ENCODE results near the gene PCSK5. TPM values are rescaled to one million over a fixed set of nuclear protein-coding genes. Genes with fewer than 3 reads are reported as not detected.
A peak's percentile ranks its signal among the peaks of the same experiment; 100 is the strongest.

The PCSK5 gene
- total RNA-seq, 4 donors from 2014 or later, result 9.6 to 41.8 (median 15.1) TPM

GRCh38 chr9:75885652-75886051, 4.8 kb upstream of the PCSK5 start:
- H3K36me3 ChIP-seq, result no peaks in the 10 kb centered on the region
- H3K27me3 ChIP-seq, result no peaks in the 10 kb centered on the region
- H3K9me3 ChIP-seq, result no peaks in the 10 kb centered on the region
- no peak overlapping the region for H3K27ac ChIP-seq
- H3K4me3 ChIP-seq (replicated peaks in 1 of 3), result no peak overlapping the region
- WGBS, 2 donors, result 81 to 92% methylated on average over 5 of the region's 5 CpGs
- DNase-seq, result no peak
- intact Hi-C loops (cut with DNase I), result no loop called here
- TF ChIP-seq POLR2A (IDR thresholded peaks at IDR 0.05) (no peak), CTCF (IDR thresholded peaks at IDR 0.05) (no peak)
- peaks cover 0 to 5% of the 10 kb centered on the region in 2 donors for H3K4me1 ChIP-seq

- Histone ChIP-seq H3K9me3 (no peaks in the 10 kb centered on the region), H3K36me3 (no peaks in the 10 kb centered on the region), H3K27me3 (no peaks in the 10 kb centered on the region), H3K4me3 (replicated peaks in 1 of 3) (peak overlapping the region in 2 of 3 donors; percentile 19 to 64), H3K4me1 (peaks cover 4 to 16% of the 10 kb centered on the region in 2 donors), H3K27ac (peak overlapping the region; percentile 2 to 85 (median 64))
- DNase-seq, result peak; percentile 7 to 23
- TF ChIP-seq CTCF (IDR thresholded peaks at IDR 0.05) (no peak), POLR2A (IDR thresholded peaks at IDR 0.05) (no peak)
- WGBS, 2 donors, result 10 to 12% methylated on average over 7 of the region's 7 CpGs
- intact Hi-C loops (cut with DNase I), result no loop called here
Measured at GRCh38 chr9:75889577-75889976, 896 bp upstream of the PCSK5 start.

- DNase-seq, result peak; percentile 43 to 48
- H3K27ac ChIP-seq, result peak overlapping the region; percentile 2 to 85 (median 64)
- intact Hi-C loops (cut with DNase I), result no loop called here
- TF ChIP-seq CTCF (IDR thresholded peaks at IDR 0.05) (no peak), POLR2A (IDR thresholded peaks at IDR 0.05) (no peak)
- 0 to 1% methylated on average over 24 of the region's 24 CpGs for WGBS, 2 donors
- no peaks in the 10 kb centered on the region for H3K9me3 ChIP-seq
- H3K4me3 ChIP-seq (replicated peaks in 1 of 3), result peak overlapping the region in 2 of 3 donors; percentile 19 to 64
- H3K36me3 ChIP-seq, result no peaks in the 10 kb centered on the region
- no peaks in the 10 kb centered on the region for H3K27me3 ChIP-seq
- peaks cover 4 to 16% of the 10 kb centered on the region in 2 donors for H3K4me1 ChIP-seq
Measured at GRCh38 chr9:75889977-75890471, 449 bp upstream of the PCSK5 start.

GRCh38 chr9:75891277-75891741, 836 bp downstream of the PCSK5 start:
- Histone ChIP-seq H3K36me3 (no peaks in the 10 kb centered on the region), H3K27ac (peak overlapping the region in 2 of 3 donors; percentile 64 to 85), H3K4me3 (replicated peaks in 1 of 3) (peak overlapping the region; percentile 26 to 91 (median 64)), H3K4me1 (peaks cover 4 to 16% of the 10 kb centered on the region in 2 donors), H3K27me3 (no peaks in the 10 kb centered on the region), H3K9me3 (no peaks in the 10 kb centered on the region)
- DNase-seq, result peak in 1 of 2 donors; percentile 17
- intact Hi-C loops (cut with DNase I), result no loop called here
- WGBS, 2 donors, result 1% methylated on average over 17 to 21 of the region's 28 CpGs
- TF ChIP-seq CTCF (IDR thresholded peaks at IDR 0.05), result no peak
- no peak for TF ChIP-seq POLR2A (IDR thresholded peaks at IDR 0.05)

GRCh38 chr9:75891771-75892215, 1.3 kb downstream of the PCSK5 start:
- intact Hi-C loops (cut with DNase I), result no loop called here
- peaks cover 4 to 16% of the 10 kb centered on the region in 2 donors for H3K4me1 ChIP-seq
- TF ChIP-seq POLR2A (IDR thresholded peaks at IDR 0.05), result no peak
- no peak for TF ChIP-seq CTCF (IDR thresholded peaks at IDR 0.05)
- peak overlapping the region in 2 of 3 donors; percentile 46 to 85 for H3K27ac ChIP-seq
- DNase-seq, result peak; percentile 7 to 13
- 0 to 1% methylated on average over 31 to 32 of the region's 32 CpGs for WGBS, 2 donors
- H3K9me3 ChIP-seq, result no peaks in the 10 kb centered on the region
- peak overlapping the region; percentile 26 to 64 (median 41) for H3K4me3 ChIP-seq (replicated peaks in 1 of 3)
- no peaks in the 10 kb centered on the region for H3K27me3 ChIP-seq
- H3K36me3 ChIP-seq, result no peaks in the 10 kb centered on the region
